Peyer's patch (tissue), 4 donors: ENCODE results near the gene MTMR10. TPM values are rescaled to one million over a fixed set of nuclear protein-coding genes. Genes with fewer than 3 reads are reported as not detected.

Source experiments
- DNase-seq, 3 donors: peaks; one replicate each; pipeline ENCODE4 v3.0.0-alpha.2; 2017 to 2019
- H3K27ac ChIP-seq, 4 donors: fragments of 200-600 bp; sonication (generic); one replicate each; pipeline ENCODE4 v1.5.1; 2016 to 2019
- H3K27me3 ChIP-seq, 2 donors: fragments of 200-600 bp; sonication (generic); one replicate each; pipeline ENCODE4 v1.5.1; 2019
- H3K36me3 ChIP-seq, 3 donors: fragments of 200-600 bp; sonication (generic); one replicate each; pipeline ENCODE4 v1.5.1; 2016 to 2019
- H3K4me1 ChIP-seq, 4 donors: fragments of 200-600 bp; sonication (generic); one replicate each; pipeline ENCODE4 v1.5.1; 2016 to 2019
- H3K4me3 ChIP-seq, 4 donors: fragments of 200-600 bp; sonication (generic); 1 replicate in 3 of 4; 2 replicates in 1 of 4; pipeline ENCODE4 v1.5.1; 2016 to 2019; ENCODE audit warnings: mild to moderate bottlenecking in 1 of 4
- H3K9me3 ChIP-seq, 4 donors: fragments of 200-600 bp; sonication (generic); one replicate each; pipeline ENCODE4 v1.5.1; 2016 to 2019; ENCODE audit warnings: mild to moderate bottlenecking in 1 of 4
- POLR2A ChIP-seq, 2 donors: fragments of 450-650 bp; IDR thresholded peaks; one replicate each; pipeline ENCODE4 v1.5.1; 2017; ENCODE audit warnings: antibody characterized with exemption in 2 of 2, mild to moderate bottlenecking in 2 of 2, moderate library complexity in 2 of 2
- total RNA-seq, 4 donors: library from RNA; depleted of rRNA; stranded (reverse); fragments of >200 nt; gene quantifications; one replicate each; pipeline ENCODE4 v1.1.0, GENCODE V29; 2016
- TF ChIP-seq, protein P1 (sequence below), 6 experiments: fragments of 450-650 bp in 4 of 6; fragments of 200-600 bp in 2 of 6; sonication (generic) in 1 of 6; IDR thresholded peaks; one replicate each; pipeline ENCODE4 v1.5.1; 2017 to 2019; ENCODE audit warnings: antibody characterized with exemption in 6 of 6, mild to moderate bottlenecking in 3 of 6, moderate library complexity in 1 of 6

The MTMR10 gene
- total RNA-seq, 4 donors from 2014 or later: 42.9 to 56.4 (median 48.9) TPM

- Histone ChIP-seq H3K36me3 (no peaks in the 10 kb centered on the region), H3K27me3 (no peaks in the 10 kb centered on the region)
- TF ChIP-seq POLR2A (IDR thresholded peaks at IDR 0.05): no peak
- TF ChIP-seq, protein P1, sequence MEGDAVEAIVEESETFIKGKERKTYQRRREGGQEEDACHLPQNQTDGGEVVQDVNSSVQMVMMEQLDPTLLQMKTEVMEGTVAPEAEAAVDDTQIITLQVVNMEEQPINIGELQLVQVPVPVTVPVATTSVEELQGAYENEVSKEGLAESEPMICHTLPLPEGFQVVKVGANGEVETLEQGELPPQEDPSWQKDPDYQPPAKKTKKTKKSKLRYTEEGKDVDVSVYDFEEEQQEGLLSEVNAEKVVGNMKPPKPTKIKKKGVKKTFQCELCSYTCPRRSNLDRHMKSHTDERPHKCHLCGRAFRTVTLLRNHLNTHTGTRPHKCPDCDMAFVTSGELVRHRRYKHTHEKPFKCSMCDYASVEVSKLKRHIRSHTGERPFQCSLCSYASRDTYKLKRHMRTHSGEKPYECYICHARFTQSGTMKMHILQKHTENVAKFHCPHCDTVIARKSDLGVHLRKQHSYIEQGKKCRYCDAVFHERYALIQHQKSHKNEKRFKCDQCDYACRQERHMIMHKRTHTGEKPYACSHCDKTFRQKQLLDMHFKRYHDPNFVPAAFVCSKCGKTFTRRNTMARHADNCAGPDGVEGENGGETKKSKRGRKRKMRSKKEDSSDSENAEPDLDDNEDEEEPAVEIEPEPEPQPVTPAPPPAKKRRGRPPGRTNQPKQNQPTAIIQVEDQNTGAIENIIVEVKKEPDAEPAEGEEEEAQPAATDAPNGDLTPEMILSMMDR (IDR thresholded peaks at IDR 0.05): no peak
Observed at GRCh38 chr15:31036783-31037182, 45.4 kb upstream of the MTMR10 start.

GRCh38 chr15:31035610-31036009, 44.2 kb upstream of the MTMR10 start:
- Histone ChIP-seq H3K27ac (no peak overlapping the region), H3K4me1 (no peaks in the 10 kb centered on the region), H3K4me3 (no peak overlapping the region), H3K27me3 (no peaks in the 10 kb centered on the region), H3K36me3 (no peaks in the 10 kb centered on the region), H3K9me3 (no peaks in the 10 kb centered on the region)
- DNase-seq: no peak
- TF ChIP-seq POLR2A (IDR thresholded peaks at IDR 0.05): no peak
- TF ChIP-seq, protein P1 (IDR thresholded peaks at IDR 0.05): no peak

More at GRCh38 chr15:31036783-31037182, 45.4 kb upstream of the MTMR10 start:
- no peaks in the 10 kb centered on the region for H3K4me1 ChIP-seq
- H3K4me3 ChIP-seq: no peak overlapping the region
- H3K9me3 ChIP-seq: no peaks in the 10 kb centered on the region
- no peak for DNase-seq
- H3K27ac ChIP-seq: no peak overlapping the region

GRCh38 chr15:31034152-31034551, 42.7 kb upstream of the MTMR10 start:
- H3K27me3 ChIP-seq: no peaks in the 10 kb centered on the region
- no peaks in the 10 kb centered on the region for H3K9me3 ChIP-seq
- H3K36me3 ChIP-seq: no peaks in the 10 kb centered on the region
- no peak for TF ChIP-seq POLR2A (IDR thresholded peaks at IDR 0.05)
- TF ChIP-seq, protein P1 (IDR thresholded peaks at IDR 0.05): no peak
- H3K4me1 ChIP-seq: no peaks in the 10 kb centered on the region
- DNase-seq: no peak
- no peak overlapping the region for H3K27ac ChIP-seq
- H3K4me3 ChIP-seq: no peak overlapping the region

DNA sequence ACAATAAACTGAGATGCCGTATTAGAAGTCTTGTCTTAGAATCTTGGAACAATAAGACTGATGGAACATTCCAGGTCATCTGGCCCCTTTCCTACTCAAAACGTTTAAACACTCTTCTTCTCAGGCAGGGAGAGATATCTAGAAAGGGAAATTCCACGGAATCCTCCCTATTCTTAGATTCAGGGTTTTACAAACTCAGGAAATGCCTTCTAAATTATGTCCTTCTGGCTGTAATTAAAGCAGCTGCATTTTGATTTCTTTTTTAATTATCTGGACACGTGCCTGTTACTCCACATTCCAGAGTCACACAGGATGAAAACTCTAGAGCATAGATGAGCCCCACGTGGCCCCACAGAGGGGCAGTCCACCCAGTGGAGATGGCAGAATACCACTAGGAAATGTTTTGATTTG, 41.5 kb upstream of the MTMR10 start:
- Histone ChIP-seq H3K4me1 (no peaks in the 10 kb centered on the region), H3K9me3 (no peaks in the 10 kb centered on the region), H3K27ac (no peak overlapping the region), H3K36me3 (no peaks in the 10 kb centered on the region), H3K4me3 (no peak overlapping the region), H3K27me3 (no peaks in the 10 kb centered on the region)
- TF ChIP-seq, protein P1 (IDR thresholded peaks at IDR 0.05): no peak
- no peak for TF ChIP-seq POLR2A (IDR thresholded peaks at IDR 0.05)
- DNase-seq: no peak

GRCh38 chr15:31031471-31032067, 40.1 kb upstream of the MTMR10 start:
- no peak for DNase-seq
- no peak overlapping the region for H3K4me3 ChIP-seq
- no peak overlapping the region for H3K27ac ChIP-seq
- H3K36me3 ChIP-seq: no peaks in the 10 kb centered on the region
- TF ChIP-seq POLR2A (IDR thresholded peaks at IDR 0.05): no peak
- TF ChIP-seq, protein P1 (IDR thresholded peaks at IDR 0.05): no peak
- no peaks in the 10 kb centered on the region for H3K9me3 ChIP-seq
- H3K4me1 ChIP-seq: no peaks in the 10 kb centered on the region
- H3K27me3 ChIP-seq: no peaks in the 10 kb centered on the region
